H1 (cell line): ENCODE measurements around the gene DPY19L2. TPM values are rescaled to one million over a fixed set of nuclear protein-coding genes. Genes with fewer than 3 reads are reported as not detected.
A peak's percentile ranks its signal among the peaks of the same experiment; 100 is the strongest.

Experiments used
- BACH1 ChIP-seq: IDR thresholded peaks from 2 replicates; pipeline ENCODE4 v1.6.1; 2012; ENCODE audit warnings: low read length, improper control_type of control experiment
- CBX8 ChIP-seq: fragments of 300-800, 300-1000 bp; sonication (generic); IDR thresholded peaks from 2 replicates; pipeline ENCODE4 v1.7.1; 2016; ENCODE audit warnings: low read depth, low read length, borderline replicate concordance
- CHD7 ChIP-seq: fragments of 300-600 bp; sonication (generic); IDR thresholded peaks from 2 replicates; pipeline ENCODE4 v1.7.1; 2012; ENCODE audit warnings: low read length, moderate library complexity, mild to moderate bottlenecking, inconsistent platforms; ENCODE audit not compliant: insufficient replicate concordance
- HDAC2 ChIP-seq, 2 experiments: fragments of 300-600 bp in 1 of 2; sonication (generic) in 1 of 2; IDR thresholded peaks; 2 replicates each; pipeline ENCODE4 v1.6.1; 2011 to 2012; ENCODE audit warnings: low read depth in 2 of 2, low read length in 2 of 2, mild to moderate bottlenecking in 2 of 2, moderate library complexity in 2 of 2, borderline replicate concordance in 1 of 2, inconsistent platforms in 1 of 2
- HDAC6 ChIP-seq: IDR thresholded peaks from one replicate; pipeline ENCODE4 v1.7.1; 2012; ENCODE audit warnings: low read depth, mild to moderate bottlenecking, inconsistent platforms, low read length, moderate library complexity
- JUN ChIP-seq: IDR thresholded peaks from 2 replicates; pipeline ENCODE4 v1.6.1; 2011; ENCODE audit warnings: low read depth, mild to moderate bottlenecking, improper control_type of control experiment, low read length
- MAX ChIP-seq: IDR thresholded peaks from 2 replicates; pipeline ENCODE4 v1.6.1; 2012; ENCODE audit warnings: inconsistent platforms
- SP4 ChIP-seq: IDR thresholded peaks from 2 replicates; pipeline ENCODE4 v1.6.1; 2012; ENCODE audit warnings: low read length, inconsistent platforms
- TEAD4 ChIP-seq: IDR thresholded peaks from 2 replicates; pipeline ENCODE4 v1.6.1; 2012; ENCODE audit warnings: low read depth, low read length, inconsistent platforms, mixed read lengths
- ZNF274 ChIP-seq: IDR thresholded peaks from 2 replicates; pipeline ENCODE4 v1.7.0; 2012; ENCODE audit warnings: low read length, borderline replicate concordance; ENCODE audit errors: extremely low read depth
- polyA plus RNA-seq, 7 experiments: library from polyadenylated mRNA; depleted of rRNA in 3 of 7; stranded (reverse) in 5 of 7; unstranded in 2 of 7; fragments of >200 nt in 5 of 7; fragments of 200-250 nt in 2 of 7; gene quantifications; 1 replicate in 5 of 7; 2 replicates in 1 of 7; 4 replicates in 1 of 7; pipeline versions ENCODE4 v1.2.1 to v1.2.3, GENCODE V29; 2011 to 2013; ENCODE audit warnings: missing spikeins in 2 of 7, mixed read lengths in 2 of 7
- total RNA-seq: library from RNA; stranded (reverse); fragmentation: NEBNext Ultra II Directional; extraction: Animal tissue kit (Norgen Biotek cat#: 25700); gene quantifications from 2 replicates; pipeline ENCODE4 v1.2.1, GENCODE V29; 2021

DPY19L2 gene
- total and polyA plus RNA-seq, 2 of the 8 experiments (the other 6 are each of a cell fraction or from before 2014, with no cell fraction given) = 2.2 to 3.3 TPM

GRCh38 chr12:63668028-63668799 is at the start of gene DPY19L2 (continued):
- no peak for TF ChIP-seq CHD7
- TF ChIP-seq JUN = no peak
- no peak for TF ChIP-seq ZNF274
- TF ChIP-seq MAX = peak; percentile 94
- peak in 1 of 2 experiments; percentile 43; a peak in 1 of 4 replicates for TF ChIP-seq HDAC2 (IDR thresholded peaks at IDR 0.05; ENCODE audit: borderline replicate concordance in 1 of 2, low read depth in 2 of 2, low read length in 2 of 2)
- TF ChIP-seq SP4 = no peak
- no peak for TF ChIP-seq BACH1
- no peak for TF ChIP-seq CBX8
- TF ChIP-seq HDAC6 = no peak
- TF ChIP-seq TEAD4 = no peak
